ENCODE measurements around the gene BRAF. TPM values are rescaled to one million over a fixed set of nuclear protein-coding genes. Genes with fewer than 3 reads are reported as not detected.

Gene BRAF
- total RNA-seq, 1 donor from 2014 or later: 28.4 TPM

GRCh38 chr7:140924019-140924820 lies 509 bp downstream of the BRAF start:
- no peak overlapping the region for H3K27ac Mint-ChIP-seq (ENCODE audit: unreplicated experiment)
- peak; percentile 75 for DNase-seq (ENCODE audit: low spot score)
- peaks cover 5% of the 10 kb centered on the region for H3K4me1 Mint-ChIP-seq (ENCODE audit: unreplicated experiment)
- H3K4me3 Mint-ChIP-seq (ENCODE audit: unreplicated experiment): no peak overlapping the region
- peak; percentile 29 for TF ChIP-seq CTCF (IDR thresholded peaks at IDR 0.05; ENCODE audit: unreplicated experiment)
- H3K36me3 Mint-ChIP-seq (ENCODE audit: low read depth, unreplicated experiment): peaks cover 3% of the 10 kb centered on the region
- no peaks in the 10 kb centered on the region for H3K9me3 Mint-ChIP-seq (ENCODE audit: unreplicated experiment)
- H3K27me3 Mint-ChIP-seq (ENCODE audit: unreplicated experiment): no peaks in the 10 kb centered on the region

DNA sequence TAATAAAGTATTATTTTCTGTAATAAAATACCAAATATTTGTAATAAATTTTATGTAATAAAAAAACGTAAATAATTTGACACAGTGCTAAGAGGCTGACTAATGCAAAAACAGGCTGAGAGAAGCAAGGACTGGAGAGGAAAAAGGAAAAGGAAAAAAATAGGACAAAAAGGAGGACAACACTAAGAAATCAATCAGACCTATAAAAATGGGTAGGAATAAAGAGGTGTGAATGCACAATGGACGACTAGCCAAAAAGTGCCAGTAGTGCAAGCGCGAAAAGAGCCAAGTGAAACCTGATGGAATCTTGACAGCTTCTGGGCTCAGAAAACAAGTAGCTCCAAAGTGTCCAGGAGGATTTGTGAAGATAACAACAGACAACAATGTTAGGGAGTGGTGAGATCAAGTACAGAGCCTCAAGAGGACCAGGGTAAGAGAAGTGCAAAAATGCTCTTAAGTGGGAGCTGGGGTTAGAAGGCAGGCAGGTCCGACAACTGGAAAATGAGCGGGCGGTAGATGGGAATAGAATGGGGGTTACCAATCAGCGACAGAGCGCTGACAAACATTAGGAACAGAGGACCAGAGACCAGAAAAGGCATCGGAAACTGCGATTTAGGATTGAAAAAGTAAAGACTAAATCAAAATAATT lies 1.2 kb downstream of the BRAF start:
- peaks cover 5% of the 10 kb centered on the region for H3K4me1 Mint-ChIP-seq (ENCODE audit: unreplicated experiment)
- TF ChIP-seq CTCF (IDR thresholded peaks at IDR 0.05; ENCODE audit: unreplicated experiment): no peak
- peaks cover 3% of the 10 kb centered on the region for H3K36me3 Mint-ChIP-seq (ENCODE audit: low read depth, unreplicated experiment)
- peak; percentile 8 for DNase-seq (ENCODE audit: low spot score)
- no peaks in the 10 kb centered on the region for H3K9me3 Mint-ChIP-seq (ENCODE audit: unreplicated experiment)
- no peak overlapping the region for H3K4me3 Mint-ChIP-seq (ENCODE audit: unreplicated experiment)
- no peak overlapping the region for H3K27ac Mint-ChIP-seq (ENCODE audit: unreplicated experiment)
- H3K27me3 Mint-ChIP-seq (ENCODE audit: unreplicated experiment): no peaks in the 10 kb centered on the region

GRCh38 chr7:140922741-140923345 lies 1.9 kb downstream of the BRAF start:
- DNase-seq (ENCODE audit: low spot score): no peak
- peaks cover 5% of the 10 kb centered on the region for H3K4me1 Mint-ChIP-seq (ENCODE audit: unreplicated experiment)
- no peak overlapping the region for H3K27ac Mint-ChIP-seq (ENCODE audit: unreplicated experiment)
- no peak overlapping the region for H3K4me3 Mint-ChIP-seq (ENCODE audit: unreplicated experiment)
- H3K9me3 Mint-ChIP-seq (ENCODE audit: unreplicated experiment): no peaks in the 10 kb centered on the region
- peaks cover 3% of the 10 kb centered on the region for H3K36me3 Mint-ChIP-seq (ENCODE audit: low read depth, unreplicated experiment)
- no peaks in the 10 kb centered on the region for H3K27me3 Mint-ChIP-seq (ENCODE audit: unreplicated experiment)
- TF ChIP-seq CTCF (IDR thresholded peaks at IDR 0.05; ENCODE audit: unreplicated experiment): no peak

GRCh38 chr7:140920745-140921144 lies 4.0 kb downstream of the BRAF start:
- peaks cover 8% of the 10 kb centered on the region for H3K4me1 Mint-ChIP-seq (ENCODE audit: unreplicated experiment)

More at GRCh38 chr7:140920745-140921144, 4.0 kb downstream of the BRAF start:
- no peak overlapping the region for H3K27ac Mint-ChIP-seq (ENCODE audit: unreplicated experiment)
- no peak for TF ChIP-seq CTCF (IDR thresholded peaks at IDR 0.05; ENCODE audit: unreplicated experiment)
- H3K36me3 Mint-ChIP-seq (ENCODE audit: low read depth, unreplicated experiment): peaks cover 3% of the 10 kb centered on the region
- H3K27me3 Mint-ChIP-seq (ENCODE audit: unreplicated experiment): no peaks in the 10 kb centered on the region
- DNase-seq (ENCODE audit: low spot score): no peak
- no peaks in the 10 kb centered on the region for H3K9me3 Mint-ChIP-seq (ENCODE audit: unreplicated experiment)
- H3K4me3 Mint-ChIP-seq (ENCODE audit: unreplicated experiment): no peak overlapping the region

All from endothelial cell (in vitro differentiated cells).